ENCODE data around the gene MAPKBP1.
A peak's percentile ranks its signal among the peaks of the same experiment; 100 is the strongest.

The MAPKBP1 gene

GRCh38 chr15:41848631-41849030, 74.3 kb downstream of the MAPKBP1 start:
- DNase-seq (ENCODE audit: low spot score) = no peak

- DNase-seq (ENCODE audit: low spot score) = no peak
These were observed 74.9 kb downstream of the MAPKBP1 start for GRCh38 chr15:41849204-41849603.

- DNase-seq (ENCODE audit: low spot score) = no peak
These were observed 75.6 kb downstream of the MAPKBP1 start for GRCh38 chr15:41849861-41850260.

GRCh38 chr15:41850482-41851166, 76.3 kb downstream of the MAPKBP1 start:
- DNase-seq (ENCODE audit: low spot score) = no peak

GRCh38 chr15:41851167-41851523, 76.9 kb downstream of the MAPKBP1 start:
- DNase-seq (ENCODE audit: low spot score) = no peak

GRCh38 chr15:41851755-41852370, 77.6 kb downstream of the MAPKBP1 start:
- DNase-seq (ENCODE audit: low spot score) = no peak

GRCh38 chr15:41852736-41853590, 78.7 kb downstream of the MAPKBP1 start:
- DNase-seq (ENCODE audit: low spot score) = no peak

- DNase-seq (ENCODE audit: low spot score) = no peak
These were observed 79.5 kb downstream of the MAPKBP1 start for GRCh38 chr15:41853831-41854230.

- no peak for DNase-seq (ENCODE audit: low spot score)
These were observed 80.2 kb downstream of the MAPKBP1 start for GRCh38 chr15:41854443-41854842.

- DNase-seq (ENCODE audit: low spot score) = no peak
These were observed 81.1 kb downstream of the MAPKBP1 start for GRCh38 chr15:41855261-41855961.

GRCh38 chr15:41856262-41856661, 82.0 kb downstream of the MAPKBP1 start:
- DNase-seq (ENCODE audit: low spot score) = no peak

- no peak for DNase-seq (ENCODE audit: low spot score)
These were observed 82.4 kb downstream of the MAPKBP1 start for GRCh38 chr15:41856716-41857115.

GRCh38 chr15:41857316-41857715, 83.0 kb downstream of the MAPKBP1 start:
- no peak for DNase-seq (ENCODE audit: low spot score)

- no peak for DNase-seq (ENCODE audit: low spot score)
These were observed 84.5 kb downstream of the MAPKBP1 start for GRCh38 chr15:41858756-41859155.

- peak; percentile 62 for DNase-seq (ENCODE audit: low spot score)
These were observed 86.0 kb downstream of the MAPKBP1 start for GRCh38 chr15:41860049-41860828.

- DNase-seq (ENCODE audit: low spot score) = no peak
These were observed 87.6 kb downstream of the MAPKBP1 start for GRCh38 chr15:41861736-41862356.

- DNase-seq (ENCODE audit: low spot score) = no peak
These were observed 88.3 kb downstream of the MAPKBP1 start for GRCh38 chr15:41862515-41863116.

GRCh38 chr15:41865490-41866055, 91.3 kb downstream of the MAPKBP1 start:
- no peak for DNase-seq (ENCODE audit: low spot score)

GRCh38 chr15:41866263-41866703, 92.0 kb downstream of the MAPKBP1 start:
- DNase-seq (ENCODE audit: low spot score) = peak; percentile 82

- no peak for DNase-seq (ENCODE audit: low spot score)
These were observed 92.7 kb downstream of the MAPKBP1 start for GRCh38 chr15:41866872-41867579.

Data from ecto neural progenitor cell (in vitro differentiated cells).